ENCODE data around the gene LRRC43. TPM values are rescaled to one million over a fixed set of nuclear protein-coding genes. Genes with fewer than 3 reads are reported as not detected.

LRRC43 gene
- polyA plus RNA-seq, 1 donor from 2014 or later = 4.8 TPM

DNA sequence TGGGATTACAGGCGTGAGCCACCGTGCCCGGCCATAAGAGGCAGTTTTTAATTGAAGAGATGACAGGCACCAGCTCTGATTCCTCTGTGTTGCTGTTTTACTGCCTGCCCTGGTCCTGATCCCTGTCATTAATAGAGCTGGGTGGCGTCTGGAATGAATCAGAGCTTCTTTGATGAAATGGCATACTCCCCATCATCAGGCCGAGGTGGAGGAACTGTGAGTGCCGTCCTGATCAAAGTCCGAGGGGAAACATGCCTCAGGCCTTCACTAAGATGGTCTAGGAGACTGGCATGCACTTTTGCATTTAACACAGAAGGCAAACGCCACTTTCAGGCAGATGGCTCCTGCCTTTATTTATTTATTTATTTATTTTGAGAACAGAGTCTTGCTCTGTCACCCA lies 43.0 kb upstream of the LRRC43 start:
- Histone ChIP-seq H3K9ac (ENCODE audit: low read length) (no peak overlapping the region), H4K20me1 (ENCODE audit: insufficient read depth) (no peaks in the 10 kb centered on the region), H3K36me3 (ENCODE audit: insufficient read depth, low read length) (peaks cover 10% of the 10 kb centered on the region), H3K27ac (ENCODE audit: low read length) (no peak overlapping the region), H3K9me2 (ENCODE audit: insufficient read depth, low read length) (no peaks in the 10 kb centered on the region), H3K4me2 (ENCODE audit: low read length) (no peak overlapping the region), H3F3A (ENCODE audit: insufficient read depth, low read length, poor library complexity, severe bottlenecking) (no peaks in the 10 kb centered on the region), H3K27me3 (ENCODE audit: insufficient read depth, low read depth, low read length) (no peaks in the 10 kb centered on the region), H3K4me3 (ENCODE audit: low read length) (no peak overlapping the region), H3K9me3 (ENCODE audit: low read length) (no peaks in the 10 kb centered on the region), H3K79me2 (replicated peaks; ENCODE audit: insufficient read depth, low read length) (no peaks in the 10 kb centered on the region), H2AFZ (ENCODE audit: low read depth, low read length) (no peak overlapping the region)
- TF ChIP-seq POLR2AphosphoS5 (IDR thresholded peaks at IDR 0.05) = no peak

GRCh38 chr12:122140467-122141257 lies 42.3 kb upstream of the LRRC43 start:
- Histone ChIP-seq H4K20me1 (ENCODE audit: insufficient read depth) (no peaks in the 10 kb centered on the region), H3K9me2 (ENCODE audit: insufficient read depth, low read length) (no peaks in the 10 kb centered on the region), H3K79me2 (replicated peaks; ENCODE audit: insufficient read depth, low read length) (no peaks in the 10 kb centered on the region), H2AFZ (ENCODE audit: low read depth, low read length) (no peak overlapping the region), H3K9me3 (ENCODE audit: low read length) (no peaks in the 10 kb centered on the region), H3K4me2 (ENCODE audit: low read length) (no peak overlapping the region), H3K9ac (ENCODE audit: low read length) (no peak overlapping the region), H3K27ac (ENCODE audit: low read length) (no peak overlapping the region), H3K36me3 (ENCODE audit: insufficient read depth, low read length) (peaks cover 10% of the 10 kb centered on the region), H3K4me3 (ENCODE audit: low read length) (no peak overlapping the region), H3F3A (ENCODE audit: insufficient read depth, low read length, poor library complexity, severe bottlenecking) (no peaks in the 10 kb centered on the region), H3K27me3 (ENCODE audit: insufficient read depth, low read depth, low read length) (no peaks in the 10 kb centered on the region)
- TF ChIP-seq EP300 (conservative IDR thresholded peaks at IDR 0.05; ENCODE audit: poor library complexity, severe bottlenecking) = no peak
- TF ChIP-seq TAF1 (IDR thresholded peaks at IDR 0.05; ENCODE audit: low read depth) = no peak
- TF ChIP-seq, protein P1, sequence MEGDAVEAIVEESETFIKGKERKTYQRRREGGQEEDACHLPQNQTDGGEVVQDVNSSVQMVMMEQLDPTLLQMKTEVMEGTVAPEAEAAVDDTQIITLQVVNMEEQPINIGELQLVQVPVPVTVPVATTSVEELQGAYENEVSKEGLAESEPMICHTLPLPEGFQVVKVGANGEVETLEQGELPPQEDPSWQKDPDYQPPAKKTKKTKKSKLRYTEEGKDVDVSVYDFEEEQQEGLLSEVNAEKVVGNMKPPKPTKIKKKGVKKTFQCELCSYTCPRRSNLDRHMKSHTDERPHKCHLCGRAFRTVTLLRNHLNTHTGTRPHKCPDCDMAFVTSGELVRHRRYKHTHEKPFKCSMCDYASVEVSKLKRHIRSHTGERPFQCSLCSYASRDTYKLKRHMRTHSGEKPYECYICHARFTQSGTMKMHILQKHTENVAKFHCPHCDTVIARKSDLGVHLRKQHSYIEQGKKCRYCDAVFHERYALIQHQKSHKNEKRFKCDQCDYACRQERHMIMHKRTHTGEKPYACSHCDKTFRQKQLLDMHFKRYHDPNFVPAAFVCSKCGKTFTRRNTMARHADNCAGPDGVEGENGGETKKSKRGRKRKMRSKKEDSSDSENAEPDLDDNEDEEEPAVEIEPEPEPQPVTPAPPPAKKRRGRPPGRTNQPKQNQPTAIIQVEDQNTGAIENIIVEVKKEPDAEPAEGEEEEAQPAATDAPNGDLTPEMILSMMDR (IDR thresholded peaks at IDR 0.05; ENCODE audit: poor library complexity, severe bottlenecking) = no peak
- no peak for TF ChIP-seq REST (IDR thresholded peaks at IDR 0.05; ENCODE audit: borderline replicate concordance)

DNA sequence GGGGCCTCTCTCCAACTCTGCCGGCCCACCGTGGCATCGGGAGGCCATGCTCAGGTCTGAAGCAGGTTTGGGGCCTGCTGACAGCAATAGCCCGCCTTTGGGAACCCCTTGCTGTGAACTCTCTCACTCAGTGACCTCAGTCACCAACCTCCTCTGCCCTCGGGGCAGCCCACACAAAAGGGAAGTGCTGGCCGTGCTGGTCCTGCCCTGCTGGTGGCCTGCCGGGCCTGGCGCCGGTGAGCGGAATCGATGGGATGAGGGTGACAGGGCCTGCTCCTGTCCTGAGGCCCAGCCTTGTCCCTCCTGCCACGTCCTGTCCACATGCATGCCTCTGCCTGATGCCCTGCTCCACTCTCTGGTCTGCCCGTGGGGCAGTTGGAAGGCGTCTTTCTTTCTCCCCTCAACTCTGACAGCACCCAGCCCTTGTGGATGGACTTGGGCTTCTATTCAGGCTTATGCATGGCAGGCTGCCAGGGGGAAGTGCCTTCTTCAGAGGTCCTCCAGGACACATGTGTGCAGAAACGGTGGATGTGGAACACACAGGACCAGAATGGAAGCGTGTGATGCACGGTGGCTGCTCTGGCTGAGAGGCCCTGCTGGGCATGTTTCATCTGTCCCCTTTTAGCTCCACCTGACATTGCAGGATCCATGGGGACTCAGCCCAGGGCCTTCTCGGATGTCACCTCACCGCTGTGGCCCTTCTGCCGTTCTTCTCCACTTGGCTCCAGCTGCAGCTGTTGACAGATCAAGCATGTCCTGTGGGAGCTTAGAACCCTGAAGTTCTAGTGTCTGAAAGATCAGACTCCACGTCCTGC lies 40.8 kb upstream of the LRRC43 start:
- H2AFZ ChIP-seq (ENCODE audit: low read depth, low read length) = no peak overlapping the region
- H3K4me2 ChIP-seq (ENCODE audit: low read length) = no peak overlapping the region
- no peak overlapping the region for H3K27ac ChIP-seq (ENCODE audit: low read length)
- H3K9me2 ChIP-seq (ENCODE audit: insufficient read depth, low read length) = no peaks in the 10 kb centered on the region
- H3K36me3 ChIP-seq (ENCODE audit: insufficient read depth, low read length) = peaks cover 10% of the 10 kb centered on the region
- H3K27me3 ChIP-seq (ENCODE audit: insufficient read depth, low read depth, low read length) = no peaks in the 10 kb centered on the region
- H3K9me3 ChIP-seq (ENCODE audit: low read length) = no peaks in the 10 kb centered on the region
- no peaks in the 10 kb centered on the region for H3K79me2 ChIP-seq (replicated peaks; ENCODE audit: insufficient read depth, low read length)
- no peak overlapping the region for H3K9ac ChIP-seq (ENCODE audit: low read length)
- H3K4me3 ChIP-seq (ENCODE audit: low read length) = no peak overlapping the region
- no peaks in the 10 kb centered on the region for H3F3A ChIP-seq (ENCODE audit: insufficient read depth, low read length, poor library complexity, severe bottlenecking)
- H4K20me1 ChIP-seq (ENCODE audit: insufficient read depth) = no peaks in the 10 kb centered on the region
- TF ChIP-seq RAD21 (conservative IDR thresholded peaks at IDR 0.05) = no peak
- TF ChIP-seq REST (IDR thresholded peaks at IDR 0.05; ENCODE audit: borderline replicate concordance) = no peak
- no peak for TF ChIP-seq SMC3 (conservative IDR thresholded peaks at IDR 0.05; ENCODE audit: poor library complexity)

Data from neural cell (in vitro differentiated cells).